GM23338 (cell line): ENCODE data around the gene DPH7. TPM values are rescaled to one million over a fixed set of nuclear protein-coding genes. Genes with fewer than 3 reads are reported as not detected.

ENCODE experiments used
- ATAC-seq: fragments of 200-7000 bp; cut with Tn5 transposase; 3 replicates; pipeline ENCODE4 v1.9.1; 2020
- DNase-seq: peaks from one replicate; pipeline ENCODE4 v3.0.0-alpha.2; 2015; ENCODE audit warnings: low spot score
- H2AFZ ChIP-seq: fragments of 200-600 bp; sonication (generic); 2 replicates; pipeline ENCODE4 v1.8.0; 2016; ENCODE audit warnings: antibody characterized with exemption, mild to moderate bottlenecking, moderate library complexity
- H3F3A ChIP-seq: fragments of 200-600 bp; sonication (generic); replicated peaks from 2 replicates; pipeline ENCODE4 v1.8.0; 2017; ENCODE audit warnings: antibody characterized with exemption, mixed run types, low read depth
- H3K27ac ChIP-seq: fragments of 200-600 bp; sonication (generic); 2 replicates; pipeline ENCODE4 v1.6.1; 2016; ENCODE audit warnings: low read depth
- H3K27me3 ChIP-seq: fragments of 200-600 bp; sonication (generic); 2 replicates; pipeline ENCODE4 v1.8.0; 2016; ENCODE audit warnings: mild to moderate bottlenecking, mixed run types, moderate library complexity; ENCODE audit not compliant: insufficient read depth
- H3K36me3 ChIP-seq: fragments of 200-600 bp; sonication (generic); 2 replicates; pipeline ENCODE4 v1.8.0; 2016; ENCODE audit warnings: mild to moderate bottlenecking; ENCODE audit not compliant: insufficient read depth
- H3K4me1 ChIP-seq: fragments of 200-600 bp; sonication (generic); 2 replicates; pipeline ENCODE4 v1.8.0; 2016; ENCODE audit warnings: mild to moderate bottlenecking, moderate library complexity; ENCODE audit not compliant: insufficient read depth
- H3K4me2 ChIP-seq: fragments of 200-600 bp; sonication (generic); 2 replicates; pipeline ENCODE4 v1.7.1; 2017; ENCODE audit warnings: mixed run types
- H3K4me3 ChIP-seq: fragments of 200-600 bp; sonication (generic); 2 replicates; pipeline ENCODE4 v1.6.1; 2016; ENCODE audit warnings: mixed run types
- H3K79me2 ChIP-seq: fragments of 200-600 bp; sonication (generic); replicated peaks from 2 replicates; pipeline ENCODE4 v1.8.0; 2017; ENCODE audit warnings: mild to moderate bottlenecking; ENCODE audit not compliant: insufficient read depth
- H3K9me2 ChIP-seq: fragments of 200-600 bp; sonication (generic); 2 replicates; pipeline ENCODE4 v1.8.0; 2017; ENCODE audit not compliant: insufficient read depth
- H4K20me1 ChIP-seq: fragments of 200-600 bp; sonication (generic); replicated peaks from 2 replicates; pipeline ENCODE4 v1.8.0; 2017; ENCODE audit warnings: mild to moderate bottlenecking; ENCODE audit not compliant: insufficient read depth
- H3K27ac Mint-ChIP-seq: 2 replicates; pipeline ENCODE4 v1.8.0; 2020; ENCODE audit warnings: inconsistent platforms, mild to moderate bottlenecking, moderate library complexity, mixed read lengths
- H3K27me3 Mint-ChIP-seq: 3 replicates; pipeline ENCODE4 v1.8.0; 2022; ENCODE audit warnings: low read depth, mild to moderate bottlenecking, moderate library complexity, mixed read lengths, inconsistent platforms; ENCODE audit not compliant: insufficient read depth, poor library complexity
- H3K36me3 Mint-ChIP-seq: 3 replicates; pipeline ENCODE4 v1.8.0; 2021; ENCODE audit warnings: low read depth, mild to moderate bottlenecking, inconsistent platforms, moderate library complexity, mixed read lengths
- H3K4me1 Mint-ChIP-seq: 3 replicates; pipeline ENCODE4 v1.8.0; 2020; ENCODE audit warnings: mild to moderate bottlenecking, inconsistent platforms, mixed read lengths
- H3K4me3 Mint-ChIP-seq: 3 replicates; pipeline ENCODE4 v1.8.0; 2021; ENCODE audit warnings: moderate library complexity, mild to moderate bottlenecking, inconsistent platforms, mixed read lengths
- H3K9me3 Mint-ChIP-seq: 3 replicates; pipeline ENCODE4 v1.8.0; 2020; ENCODE audit warnings: moderate library complexity, mild to moderate bottlenecking, inconsistent platforms, mixed read lengths
- CREB1 ChIP-seq: fragments of 250-450 bp; sonication (Bioruptor Pico); IDR thresholded peaks from 2 replicates; pipeline ENCODE4 v1.5.0; 2020; ENCODE audit warnings: low read depth, mild to moderate bottlenecking, moderate library complexity
- EZH2phosphoT487 ChIP-seq: fragments of 200-600 bp; sonication (generic); IDR thresholded peaks from one replicate; pipeline ENCODE4 v1.8.1; 2018; ENCODE audit warnings: antibody characterized with exemption; ENCODE audit not compliant: unreplicated experiment
- JUNB ChIP-seq: IDR thresholded peaks from one replicate; pipeline ENCODE4 v1.6.1; 2016; ENCODE audit warnings: antibody characterized with exemption; ENCODE audit not compliant: unreplicated experiment
- NANOG ChIP-seq: IDR thresholded peaks from 2 replicates; pipeline ENCODE4 v1.6.1; 2016; ENCODE audit warnings: antibody characterized with exemption, borderline replicate concordance
- POLR2AphosphoS5 ChIP-seq: IDR thresholded peaks from 2 replicates; pipeline ENCODE4 v1.6.1; 2016; ENCODE audit warnings: antibody characterized with exemption, low read depth
- STAT1 ChIP-seq: IDR thresholded peaks from one replicate; pipeline ENCODE4 v1.6.1; 2016; ENCODE audit warnings: antibody characterized with exemption; ENCODE audit not compliant: unreplicated experiment
- ZNF114 ChIP-seq: fragments of 250-450 bp; sonication (Bioruptor Pico); IDR thresholded peaks from 2 replicates; pipeline ENCODE4 v1.5.0; 2020; ENCODE audit warnings: mild to moderate bottlenecking, moderate library complexity
- ZNF331 ChIP-seq: fragments of 250-450 bp; sonication (Bioruptor Pico); IDR thresholded peaks from 2 replicates; pipeline ENCODE4 v1.5.0; 2020; ENCODE audit warnings: low read depth, mild to moderate bottlenecking, moderate library complexity
- polyA plus RNA-seq: library from polyadenylated mRNA; unstranded; fragments of >200 nt; fragmentation: Nextera tagmentation; extraction: Ambion mirVana; gene quantifications from 2 replicates; pipeline ENCODE4 v1.2.1, GENCODE V29; 2016
- total RNA-seq: library from RNA; depleted of rRNA; stranded (reverse); fragments of >200 nt; shearing (Covaris generic); gene quantifications from 2 replicates; pipeline ENCODE4 v1.2.3, GENCODE V29; 2014
- TF ChIP-seq, protein P1 (sequence below): IDR thresholded peaks from one replicate; pipeline ENCODE4 v1.6.1; 2018; ENCODE audit warnings: antibody characterized with exemption; ENCODE audit not compliant: unreplicated experiment
- TF ChIP-seq, protein P2 (sequence below): fragments of 250-450 bp; sonication (Bioruptor Pico); IDR thresholded peaks from 2 replicates; pipeline ENCODE4 v1.5.0; 2020; ENCODE audit warnings: mild to moderate bottlenecking, moderate library complexity
- TF ChIP-seq, protein P3 (sequence below): IDR thresholded peaks from 2 replicates; pipeline ENCODE4 v1.6.1; 2016; ENCODE audit warnings: antibody characterized with exemption
- TF ChIP-seq, protein P4 (sequence below), 2 experiments: fragments of 200-600 bp in 1 of 2; sonication (generic) in 1 of 2; conservative IDR thresholded peaks; 2 replicates each; pipeline versions ENCODE4 v1.5.1 to v1.6.1; 2016 to 2017; ENCODE audit warnings: antibody characterized with exemption in 2 of 2, low read depth in 2 of 2, mild to moderate bottlenecking in 2 of 2, moderate library complexity in 1 of 2

The DPH7 gene
- total and polyA plus RNA-seq, 2 experiments from 2014 or later, result 44.5 to 68.8 TPM

DNA sequence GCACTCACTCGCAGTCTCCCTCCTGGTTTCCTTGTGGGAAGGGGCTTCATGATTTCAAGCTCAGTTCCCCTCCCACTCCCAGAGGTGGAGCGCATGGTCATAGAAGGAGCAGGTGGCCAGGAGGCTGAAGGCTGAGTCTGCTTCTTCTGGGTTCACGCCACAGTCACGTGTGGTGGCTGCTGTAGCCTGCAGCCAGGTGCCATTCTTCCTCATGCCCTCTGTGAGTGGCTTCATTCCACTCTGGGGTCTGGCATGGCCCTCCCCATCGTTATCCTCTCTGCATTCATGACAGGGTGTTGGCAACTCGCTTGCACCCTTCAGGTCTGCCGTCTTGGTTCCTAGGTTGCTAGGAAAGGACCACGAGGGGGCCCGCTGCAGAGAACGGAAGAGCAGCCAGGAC, 23.5 kb downstream of the DPH7 start (continued):
- TF ChIP-seq, protein P1, sequence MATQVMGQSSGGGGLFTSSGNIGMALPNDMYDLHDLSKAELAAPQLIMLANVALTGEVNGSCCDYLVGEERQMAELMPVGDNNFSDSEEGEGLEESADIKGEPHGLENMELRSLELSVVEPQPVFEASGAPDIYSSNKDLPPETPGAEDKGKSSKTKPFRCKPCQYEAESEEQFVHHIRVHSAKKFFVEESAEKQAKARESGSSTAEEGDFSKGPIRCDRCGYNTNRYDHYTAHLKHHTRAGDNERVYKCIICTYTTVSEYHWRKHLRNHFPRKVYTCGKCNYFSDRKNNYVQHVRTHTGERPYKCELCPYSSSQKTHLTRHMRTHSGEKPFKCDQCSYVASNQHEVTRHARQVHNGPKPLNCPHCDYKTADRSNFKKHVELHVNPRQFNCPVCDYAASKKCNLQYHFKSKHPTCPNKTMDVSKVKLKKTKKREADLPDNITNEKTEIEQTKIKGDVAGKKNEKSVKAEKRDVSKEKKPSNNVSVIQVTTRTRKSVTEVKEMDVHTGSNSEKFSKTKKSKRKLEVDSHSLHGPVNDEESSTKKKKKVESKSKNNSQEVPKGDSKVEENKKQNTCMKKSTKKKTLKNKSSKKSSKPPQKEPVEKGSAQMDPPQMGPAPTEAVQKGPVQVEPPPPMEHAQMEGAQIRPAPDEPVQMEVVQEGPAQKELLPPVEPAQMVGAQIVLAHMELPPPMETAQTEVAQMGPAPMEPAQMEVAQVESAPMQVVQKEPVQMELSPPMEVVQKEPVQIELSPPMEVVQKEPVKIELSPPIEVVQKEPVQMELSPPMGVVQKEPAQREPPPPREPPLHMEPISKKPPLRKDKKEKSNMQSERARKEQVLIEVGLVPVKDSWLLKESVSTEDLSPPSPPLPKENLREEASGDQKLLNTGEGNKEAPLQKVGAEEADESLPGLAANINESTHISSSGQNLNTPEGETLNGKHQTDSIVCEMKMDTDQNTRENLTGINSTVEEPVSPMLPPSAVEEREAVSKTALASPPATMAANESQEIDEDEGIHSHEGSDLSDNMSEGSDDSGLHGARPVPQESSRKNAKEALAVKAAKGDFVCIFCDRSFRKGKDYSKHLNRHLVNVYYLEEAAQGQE, result no peak
- TF ChIP-seq NANOG, result no peak

DNA sequence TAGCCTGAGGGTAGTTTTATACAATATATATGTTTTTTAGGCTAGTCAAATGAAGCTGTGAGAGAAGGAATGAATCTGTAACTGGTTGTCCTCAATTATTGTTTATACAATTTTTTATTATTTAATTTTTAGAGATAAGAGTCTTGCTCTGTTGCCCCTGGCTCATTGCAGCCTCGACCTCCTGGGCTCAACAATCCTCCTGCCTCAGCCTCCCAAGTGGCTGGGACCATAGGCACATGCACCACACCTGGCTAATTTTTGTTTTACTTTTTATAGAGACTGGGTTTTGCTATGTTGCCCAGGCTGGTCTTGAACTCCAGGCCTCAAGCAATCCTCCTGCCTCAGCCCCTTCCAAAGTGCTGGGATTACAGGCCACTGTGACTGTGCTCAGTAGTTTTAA, 24.4 kb downstream of the DPH7 start:
- Histone ChIP-seq H4K20me1 (no peaks in the 10 kb centered on the region), H3K4me1 (peaks cover 3% of the 10 kb centered on the region; the same call in 1 of the 2 replicates), H3K4me3 (no peak overlapping the region), H3K36me3 (peaks cover 11% of the 10 kb centered on the region), H3K9me2 (no peaks in the 10 kb centered on the region), H3K27ac (no peak overlapping the region), H3K79me2 (no peaks in the 10 kb centered on the region), H3F3A (peaks cover 19% of the 10 kb centered on the region), H3K27me3 (no peaks in the 10 kb centered on the region), H2AFZ (no peak overlapping the region), H3K4me2 (no peak overlapping the region)
- peaks cover 6% of the 10 kb centered on the region for H3K27me3 Mint-ChIP-seq
- no peaks in the 10 kb centered on the region for H3K9me3 Mint-ChIP-seq
- no peak for ATAC-seq
- no peak overlapping the region for H3K4me3 Mint-ChIP-seq
- DNase-seq, result no peak
- H3K36me3 Mint-ChIP-seq, result peaks cover 51% of the 10 kb centered on the region
- H3K27ac Mint-ChIP-seq, result no peak overlapping the region
- TF ChIP-seq CREB1 (CRISPR knock-in tag) (no peak), ZNF331 (no peak), ZNF114 (CRISPR knock-in tag) (no peak), POLR2AphosphoS5 (no peak), JUNB (no peak), EZH2phosphoT487 (no peak), STAT1 (no peak)
- TF ChIP-seq, protein P2, sequence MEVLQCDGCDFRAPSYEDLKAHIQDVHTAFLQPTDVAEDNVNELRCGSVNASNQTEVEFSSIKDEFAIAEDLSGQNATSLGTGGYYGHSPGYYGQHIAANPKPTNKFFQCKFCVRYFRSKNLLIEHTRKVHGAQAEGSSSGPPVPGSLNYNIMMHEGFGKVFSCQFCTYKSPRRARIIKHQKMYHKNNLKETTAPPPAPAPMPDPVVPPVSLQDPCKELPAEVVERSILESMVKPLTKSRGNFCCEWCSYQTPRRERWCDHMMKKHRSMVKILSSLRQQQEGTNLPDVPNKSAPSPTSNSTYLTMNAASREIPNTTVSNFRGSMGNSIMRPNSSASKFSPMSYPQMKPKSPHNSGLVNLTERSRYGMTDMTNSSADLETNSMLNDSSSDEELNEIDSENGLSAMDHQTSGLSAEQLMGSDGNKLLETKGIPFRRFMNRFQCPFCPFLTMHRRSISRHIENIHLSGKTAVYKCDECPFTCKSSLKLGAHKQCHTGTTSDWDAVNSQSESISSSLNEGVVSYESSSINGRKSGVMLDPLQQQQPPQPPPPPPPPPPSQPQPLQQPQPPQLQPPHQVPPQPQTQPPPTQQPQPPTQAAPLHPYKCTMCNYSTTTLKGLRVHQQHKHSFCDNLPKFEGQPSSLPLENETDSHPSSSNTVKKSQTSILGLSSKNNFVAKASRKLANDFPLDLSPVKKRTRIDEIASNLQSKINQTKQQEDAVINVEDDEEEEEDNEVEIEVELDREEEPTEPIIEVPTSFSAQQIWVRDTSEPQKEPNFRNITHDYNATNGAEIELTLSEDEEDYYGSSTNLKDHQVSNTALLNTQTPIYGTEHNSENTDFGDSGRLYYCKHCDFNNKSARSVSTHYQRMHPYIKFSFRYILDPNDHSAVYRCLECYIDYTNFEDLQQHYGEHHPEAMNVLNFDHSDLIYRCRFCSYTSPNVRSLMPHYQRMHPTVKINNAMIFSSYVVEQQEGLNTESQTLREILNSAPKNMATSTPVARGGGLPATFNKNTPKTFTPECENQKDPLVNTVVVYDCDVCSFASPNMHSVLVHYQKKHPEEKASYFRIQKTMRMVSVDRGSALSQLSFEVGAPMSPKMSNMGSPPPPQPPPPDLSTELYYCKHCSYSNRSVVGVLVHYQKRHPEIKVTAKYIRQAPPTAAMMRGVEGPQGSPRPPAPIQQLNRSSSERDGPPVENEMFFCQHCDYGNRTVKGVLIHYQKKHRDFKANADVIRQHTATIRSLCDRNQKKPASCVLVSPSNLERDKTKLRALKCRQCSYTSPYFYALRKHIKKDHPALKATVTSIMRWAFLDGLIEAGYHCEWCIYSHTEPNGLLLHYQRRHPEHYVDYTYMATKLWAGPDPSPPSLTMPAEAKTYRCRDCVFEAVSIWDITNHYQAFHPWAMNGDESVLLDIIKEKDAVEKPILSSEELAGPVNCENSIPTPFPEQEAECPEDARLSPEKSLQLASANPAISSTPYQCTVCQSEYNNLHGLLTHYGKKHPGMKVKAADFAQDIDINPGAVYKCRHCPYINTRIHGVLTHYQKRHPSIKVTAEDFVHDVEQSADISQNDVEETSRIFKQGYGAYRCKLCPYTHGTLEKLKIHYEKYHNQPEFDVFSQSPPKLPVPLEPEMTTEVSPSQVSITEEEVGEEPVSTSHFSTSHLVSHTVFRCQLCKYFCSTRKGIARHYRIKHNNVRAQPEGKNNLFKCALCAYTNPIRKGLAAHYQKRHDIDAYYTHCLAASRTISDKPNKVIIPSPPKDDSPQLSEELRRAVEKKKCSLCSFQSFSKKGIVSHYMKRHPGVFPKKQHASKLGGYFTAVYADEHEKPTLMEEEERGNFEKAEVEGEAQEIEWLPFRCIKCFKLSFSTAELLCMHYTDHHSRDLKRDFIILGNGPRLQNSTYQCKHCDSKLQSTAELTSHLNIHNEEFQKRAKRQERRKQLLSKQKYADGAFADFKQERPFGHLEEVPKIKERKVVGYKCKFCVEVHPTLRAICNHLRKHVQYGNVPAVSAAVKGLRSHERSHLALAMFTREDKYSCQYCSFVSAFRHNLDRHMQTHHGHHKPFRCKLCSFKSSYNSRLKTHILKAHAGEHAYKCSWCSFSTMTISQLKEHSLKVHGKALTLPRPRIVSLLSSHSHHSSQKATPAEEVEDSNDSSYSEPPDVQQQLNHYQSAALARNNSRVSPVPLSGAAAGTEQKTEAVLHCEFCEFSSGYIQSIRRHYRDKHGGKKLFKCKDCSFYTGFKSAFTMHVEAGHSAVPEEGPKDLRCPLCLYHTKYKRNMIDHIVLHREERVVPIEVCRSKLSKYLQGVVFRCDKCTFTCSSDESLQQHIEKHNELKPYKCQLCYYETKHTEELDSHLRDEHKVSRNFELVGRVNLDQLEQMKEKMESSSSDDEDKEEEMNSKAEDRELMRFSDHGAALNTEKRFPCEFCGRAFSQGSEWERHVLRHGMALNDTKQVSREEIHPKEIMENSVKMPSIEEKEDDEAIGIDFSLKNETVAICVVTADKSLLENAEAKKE (CRISPR knock-in tag), result no peak
- TF ChIP-seq, protein P3, sequence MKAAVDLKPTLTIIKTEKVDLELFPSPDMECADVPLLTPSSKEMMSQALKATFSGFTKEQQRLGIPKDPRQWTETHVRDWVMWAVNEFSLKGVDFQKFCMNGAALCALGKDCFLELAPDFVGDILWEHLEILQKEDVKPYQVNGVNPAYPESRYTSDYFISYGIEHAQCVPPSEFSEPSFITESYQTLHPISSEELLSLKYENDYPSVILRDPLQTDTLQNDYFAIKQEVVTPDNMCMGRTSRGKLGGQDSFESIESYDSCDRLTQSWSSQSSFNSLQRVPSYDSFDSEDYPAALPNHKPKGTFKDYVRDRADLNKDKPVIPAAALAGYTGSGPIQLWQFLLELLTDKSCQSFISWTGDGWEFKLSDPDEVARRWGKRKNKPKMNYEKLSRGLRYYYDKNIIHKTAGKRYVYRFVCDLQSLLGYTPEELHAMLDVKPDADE, result no peak
- TF ChIP-seq, protein P4, sequence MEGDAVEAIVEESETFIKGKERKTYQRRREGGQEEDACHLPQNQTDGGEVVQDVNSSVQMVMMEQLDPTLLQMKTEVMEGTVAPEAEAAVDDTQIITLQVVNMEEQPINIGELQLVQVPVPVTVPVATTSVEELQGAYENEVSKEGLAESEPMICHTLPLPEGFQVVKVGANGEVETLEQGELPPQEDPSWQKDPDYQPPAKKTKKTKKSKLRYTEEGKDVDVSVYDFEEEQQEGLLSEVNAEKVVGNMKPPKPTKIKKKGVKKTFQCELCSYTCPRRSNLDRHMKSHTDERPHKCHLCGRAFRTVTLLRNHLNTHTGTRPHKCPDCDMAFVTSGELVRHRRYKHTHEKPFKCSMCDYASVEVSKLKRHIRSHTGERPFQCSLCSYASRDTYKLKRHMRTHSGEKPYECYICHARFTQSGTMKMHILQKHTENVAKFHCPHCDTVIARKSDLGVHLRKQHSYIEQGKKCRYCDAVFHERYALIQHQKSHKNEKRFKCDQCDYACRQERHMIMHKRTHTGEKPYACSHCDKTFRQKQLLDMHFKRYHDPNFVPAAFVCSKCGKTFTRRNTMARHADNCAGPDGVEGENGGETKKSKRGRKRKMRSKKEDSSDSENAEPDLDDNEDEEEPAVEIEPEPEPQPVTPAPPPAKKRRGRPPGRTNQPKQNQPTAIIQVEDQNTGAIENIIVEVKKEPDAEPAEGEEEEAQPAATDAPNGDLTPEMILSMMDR (conservative IDR thresholded peaks at IDR 0.05; ENCODE audit: low read depth in 2 of 2), result no peak
- peaks cover 6% of the 10 kb centered on the region for H3K4me1 Mint-ChIP-seq
